Thyroid gland (tissue), 4 donors: ENCODE measurements around the gene CRISPLD2.

Experiments used
- CTCF ChIP-seq, 6 experiments: fragments of 200-600 bp in 3 of 6; fragments of 450-650 bp in 3 of 6; sonication (generic) in 3 of 6; IDR thresholded peaks; one replicate each; pipeline ENCODE4 v1.5.1; 2016 to 2019; ENCODE audit warnings: antibody characterized with exemption in 6 of 6, mild to moderate bottlenecking in 2 of 6, inconsistent platforms in 1 of 6, moderate library complexity in 1 of 6
- POLR2A ChIP-seq, 2 donors: fragments of 450-650 bp; IDR thresholded peaks; one replicate each; pipeline ENCODE4 v1.6.1; 2017; ENCODE audit warnings: antibody characterized with exemption in 2 of 2, mild to moderate bottlenecking in 2 of 2, moderate library complexity in 1 of 2

- TF ChIP-seq CTCF (IDR thresholded peaks at IDR 0.05) = no peak
- no peak for TF ChIP-seq POLR2A (IDR thresholded peaks at IDR 0.05)
Measured at GRCh38 chr16:84794186-84794585, 25.6 kb upstream of the CRISPLD2 start.
